Keratinocyte (primary cell): ENCODE measurements around the gene DCAF15. TPM values are rescaled to one million over a fixed set of nuclear protein-coding genes. Genes with fewer than 3 reads are reported as not detected.

Experiments
- DNase-seq: peaks from one replicate; pipeline ENCODE4 v3.0.0-alpha.2; 2011; ENCODE audit warnings: low read depth, missing footprints, low spot score
- FAIRE-seq: peaks from 2 replicates; lab custom pipeline; 2011; peaks lifted over from hg19 to GRCh38; lab: Jason Lieb, UNC
- H2AFZ ChIP-seq: 2 replicates; pipeline ENCODE4 v1.6.0; 2012; ENCODE audit warnings: low read length, control low read depth, inconsistent platforms; ENCODE audit not compliant: control insufficient read depth
- H3K27ac ChIP-seq: 2 replicates; pipeline ENCODE4 v1.5.1; 2011; ENCODE audit warnings: low read length; ENCODE audit not compliant: control insufficient read depth, insufficient read depth
- H3K27me3 ChIP-seq: 3 replicates; pipeline ENCODE4 v1.6.0; 2011; ENCODE audit warnings: low read length; ENCODE audit not compliant: control insufficient read depth, insufficient read depth; ENCODE audit errors: extremely low read depth
- H3K36me3 ChIP-seq, 2 experiments: 2 replicates in 1 of 2; 3 replicates in 1 of 2; pipeline ENCODE4 v1.5.1; 2011; ENCODE audit warnings: low read length in 2 of 2, mild to moderate bottlenecking in 1 of 2; ENCODE audit not compliant: control insufficient read depth in 2 of 2, insufficient read depth in 2 of 2; ENCODE audit errors: extremely low read depth in 1 of 2
- H3K4me1 ChIP-seq: 3 replicates; pipeline ENCODE4 v1.5.1; 2011; ENCODE audit warnings: low read length; ENCODE audit not compliant: control insufficient read depth, insufficient read depth; ENCODE audit errors: extremely low read depth
- H3K4me2 ChIP-seq: 3 replicates; pipeline ENCODE4 v1.6.0; 2011; ENCODE audit warnings: low read depth, low read length; ENCODE audit not compliant: control insufficient read depth, insufficient read depth; ENCODE audit errors: extremely low read depth
- H3K4me3 ChIP-seq, 3 experiments: fragments of 200-600 bp in 1 of 3; sonication (generic) in 1 of 3; 2 replicates in 2 of 3; 3 replicates in 1 of 3; pipeline ENCODE4 v1.5.1; 2011 to 2016; ENCODE audit warnings: low read length in 3 of 3, mild to moderate bottlenecking in 3 of 3, control low read depth in 2 of 3, inconsistent platforms in 1 of 3, low read depth in 1 of 3, mixed read lengths in 1 of 3, mixed run types in 1 of 3, moderate library complexity in 1 of 3; ENCODE audit not compliant: control insufficient read depth in 2 of 3, insufficient read depth in 2 of 3; ENCODE audit errors: extremely low read depth in 1 of 3
- H3K79me2 ChIP-seq: 2 replicates; pipeline ENCODE4 v1.6.0; 2012; ENCODE audit warnings: low read length; ENCODE audit not compliant: control insufficient read depth, insufficient read depth
- H3K9ac ChIP-seq: 3 replicates; pipeline ENCODE4 v1.6.0; 2011; ENCODE audit warnings: low read length; ENCODE audit not compliant: control insufficient read depth, insufficient read depth; ENCODE audit errors: extremely low read depth
- H3K9me1 ChIP-seq: 3 replicates; pipeline ENCODE4 v1.6.0; 2011; ENCODE audit warnings: low read length; ENCODE audit not compliant: control insufficient read depth, insufficient read depth; ENCODE audit errors: extremely low read depth
- H3K9me3 ChIP-seq: 2 replicates; pipeline ENCODE4 v1.5.1; 2012; ENCODE audit warnings: low read depth, low read length; ENCODE audit not compliant: control insufficient read depth
- H4K20me1 ChIP-seq: 3 replicates; pipeline ENCODE4 v1.6.0; 2011; ENCODE audit warnings: low read length; ENCODE audit not compliant: control insufficient read depth, insufficient read depth; ENCODE audit errors: extremely low read depth
- EZH2 ChIP-seq: IDR thresholded peaks from one replicate; pipeline ENCODE4 v1.6.1; 2012; ENCODE audit warnings: inconsistent platforms, mild to moderate bottlenecking, low read length, moderate library complexity
- dilution Hi-C: fragments of 300-500 bp; cut with MboI; formaldehyde crosslinking; loops from one replicate; pipeline ENCODE4 v1.7.0; 2020; ENCODE audit warnings: low sequenced_read_pairs; ENCODE audit not compliant: extremely low pct_ligation_motif_present
- polyA plus RNA-seq, 5 experiments: library from polyadenylated mRNA; depleted of rRNA in 3 of 5; stranded (reverse) in 3 of 5; stranded (forward) in 1 of 5; unstranded in 1 of 5; fragments of >200 nt; gene quantifications; 1 replicate in 1 of 5; 2 replicates in 3 of 5; 3 replicates in 1 of 5; pipeline versions ENCODE4 v1.2.1 to v1.2.3, GENCODE V29; 2011 to 2012; ENCODE audit warnings: missing spikeins in 2 of 5, low read depth in 1 of 5, low replicate concordance in 1 of 5
- TF ChIP-seq, protein P1 (sequence below), 3 experiments: IDR thresholded peaks in 1 of 3; conservative IDR thresholded peaks in 1 of 3; optimal IDR thresholded peaks in 1 of 3; 2 replicates in 2 of 3; 3 replicates in 1 of 3; pipeline versions ENCODE3 to v1.5.1; 2011; ENCODE audit warnings: low read length in 3 of 3, mild to moderate bottlenecking in 3 of 3, moderate library complexity in 2 of 3, control low read depth in 1 of 3, inconsistent platforms in 1 of 3; ENCODE audit not compliant: insufficient read depth in 2 of 3; ENCODE audit errors: extremely low read depth in 1 of 3

DCAF15 gene
- polyA plus RNA-seq, 1 donor (not counting 4 experiments of a cell fraction or from before 2014, with no cell fraction given) = 15.1 TPM

GRCh38 chr19:14006766-14007562, 54.7 kb downstream of the DCAF15 start:
- Histone ChIP-seq H4K20me1 (no peaks in the 10 kb centered on the region), H3K27me3 (no peaks in the 10 kb centered on the region), H3K79me2 (peaks cover 3% of the 10 kb centered on the region), H3K9me1 (no peaks in the 10 kb centered on the region), H2AFZ (peak overlapping the region; percentile 78), H3K4me1 (peaks cover 25% of the 10 kb centered on the region), H3K9me3 (no peaks in the 10 kb centered on the region), H3K9ac (peak overlapping the region; percentile 97), H3K27ac (peak overlapping the region; percentile 98), H3K4me3 (peak overlapping the region; percentile 59 to 91 (median 81)), H3K4me2 (peak overlapping the region; percentile 74), H3K36me3 (peaks cover 0 to 2% of the 10 kb centered on the region in 2 experiments)
- dilution Hi-C loops = no loop called here
- DNase-seq = no peak
- TF ChIP-seq, protein P1, sequence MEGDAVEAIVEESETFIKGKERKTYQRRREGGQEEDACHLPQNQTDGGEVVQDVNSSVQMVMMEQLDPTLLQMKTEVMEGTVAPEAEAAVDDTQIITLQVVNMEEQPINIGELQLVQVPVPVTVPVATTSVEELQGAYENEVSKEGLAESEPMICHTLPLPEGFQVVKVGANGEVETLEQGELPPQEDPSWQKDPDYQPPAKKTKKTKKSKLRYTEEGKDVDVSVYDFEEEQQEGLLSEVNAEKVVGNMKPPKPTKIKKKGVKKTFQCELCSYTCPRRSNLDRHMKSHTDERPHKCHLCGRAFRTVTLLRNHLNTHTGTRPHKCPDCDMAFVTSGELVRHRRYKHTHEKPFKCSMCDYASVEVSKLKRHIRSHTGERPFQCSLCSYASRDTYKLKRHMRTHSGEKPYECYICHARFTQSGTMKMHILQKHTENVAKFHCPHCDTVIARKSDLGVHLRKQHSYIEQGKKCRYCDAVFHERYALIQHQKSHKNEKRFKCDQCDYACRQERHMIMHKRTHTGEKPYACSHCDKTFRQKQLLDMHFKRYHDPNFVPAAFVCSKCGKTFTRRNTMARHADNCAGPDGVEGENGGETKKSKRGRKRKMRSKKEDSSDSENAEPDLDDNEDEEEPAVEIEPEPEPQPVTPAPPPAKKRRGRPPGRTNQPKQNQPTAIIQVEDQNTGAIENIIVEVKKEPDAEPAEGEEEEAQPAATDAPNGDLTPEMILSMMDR (optimal IDR thresholded peaks at IDR 0.05 in 1 of 3, IDR thresholded peaks at IDR 0.05 in 1 of 3, conservative IDR thresholded peaks at IDR 0.05 in 1 of 3; ENCODE audit: extremely low read depth in 1 of 3, insufficient read depth in 2 of 3, low read length in 3 of 3) = no peak
- TF ChIP-seq EZH2 = no peak
- no peak for FAIRE-seq

Other genes with a start within 250 kb of the DCAF15 start
- 19.2 to 32.5 TPM (median 22.8 TPM) in 3 replicates for gene MRI1, start 188.0 kb upstream of the DCAF15 start, polyA plus RNA-seq
- 118 to 211 TPM (median 143 TPM) in 3 replicates for gene C19orf53, start 178.1 kb upstream of the DCAF15 start, polyA plus RNA-seq
- 0.71 to 1.1 TPM (median 1.00 TPM) in 3 replicates for gene ZSWIM4, start 157.1 kb upstream of the DCAF15 start, polyA plus RNA-seq
- gene NANOS3, start 75.4 kb upstream of the DCAF15 start, polyA plus RNA-seq = 0.18 TPM in 1 of 3 replicates, not detected in the others
- 0.22 to 0.57 TPM (median 0.26 TPM) in 3 replicates for gene BRME1, start 46.4 kb upstream of the DCAF15 start, polyA plus RNA-seq
- 11.2 to 15.6 TPM (median 14.7 TPM) in 3 replicates for gene CC2D1A, start 46.3 kb upstream of the DCAF15 start, polyA plus RNA-seq
- 1.0 to 2.1 TPM (median 1.5 TPM) in 3 replicates for gene PODNL1, start 14.1 kb upstream of the DCAF15 start, polyA plus RNA-seq
- gene RFX1, start 53.8 kb downstream of the DCAF15 start, polyA plus RNA-seq = 0.45 to 0.97 TPM (median 0.48 TPM) in 3 replicates
- gene RLN3, start 75.6 kb downstream of the DCAF15 start, polyA plus RNA-seq = not detected in 3 replicates
- gene IL27RA, start 79.3 kb downstream of the DCAF15 start, polyA plus RNA-seq = 2.2 to 3.0 TPM (median 2.8 TPM) in 3 replicates
- gene PALM3, start 109.6 kb downstream of the DCAF15 start, polyA plus RNA-seq = not detected in 3 replicates
- gene MISP3, start 120.3 kb downstream of the DCAF15 start, polyA plus RNA-seq = 0.79 to 1.2 TPM (median 0.96 TPM) in 3 replicates
- not detected in 3 replicates for gene C19orf67, start 133.3 kb downstream of the DCAF15 start, polyA plus RNA-seq
- 5.3 to 11.3 TPM (median 7.3 TPM) in 3 replicates for gene SAMD1, start 138.2 kb downstream of the DCAF15 start, polyA plus RNA-seq
- 10.1 to 57.2 TPM (median 13.7 TPM) in 3 replicates for gene PRKACA, start 165.3 kb downstream of the DCAF15 start, polyA plus RNA-seq
- gene ASF1B, start 184.1 kb downstream of the DCAF15 start, polyA plus RNA-seq = 2.1 to 13.1 TPM (median 7.8 TPM) in 3 replicates